Measurements from ENCODE around the gene WDR33.

The WDR33 gene

GRCh38 chr2:127672341-127673224, 138.4 kb downstream of the WDR33 start:
- no peak for DNase-seq (ENCODE audit: low spot score)

- no peak for DNase-seq (ENCODE audit: low spot score)
Observed at GRCh38 chr2:127671557-127672302, 139.2 kb downstream of the WDR33 start.

- no peak for DNase-seq (ENCODE audit: low spot score)
Observed at GRCh38 chr2:127670957-127671290, 140.0 kb downstream of the WDR33 start.

GRCh38 chr2:127670055-127670956, 140.7 kb downstream of the WDR33 start:
- no peak for DNase-seq (ENCODE audit: low spot score)

GRCh38 chr2:127669056-127669455, 141.9 kb downstream of the WDR33 start:
- no peak for DNase-seq (ENCODE audit: low spot score)

- no peak for DNase-seq (ENCODE audit: low spot score)
Observed at GRCh38 chr2:127665267-127665893, 145.6 kb downstream of the WDR33 start.

- no peak for DNase-seq (ENCODE audit: low spot score)
Observed at GRCh38 chr2:127664895-127665225, 146.1 kb downstream of the WDR33 start.

- no peak for DNase-seq (ENCODE audit: low spot score)
Observed at GRCh38 chr2:127664065-127664894, 146.7 kb downstream of the WDR33 start.

- no peak for DNase-seq (ENCODE audit: low spot score)
Observed at GRCh38 chr2:127663566-127664064, 147.4 kb downstream of the WDR33 start.

- no peak for DNase-seq (ENCODE audit: low spot score)
Observed at GRCh38 chr2:127662937-127663565, 147.9 kb downstream of the WDR33 start.

GRCh38 chr2:127661949-127662510, 148.9 kb downstream of the WDR33 start:
- no peak for DNase-seq (ENCODE audit: low spot score)

GRCh38 chr2:127661072-127661649, 149.8 kb downstream of the WDR33 start:
- no peak for DNase-seq (ENCODE audit: low spot score)

- no peak for DNase-seq (ENCODE audit: low spot score)
Observed at GRCh38 chr2:127660291-127660578, 150.7 kb downstream of the WDR33 start.

- DNase-seq (ENCODE audit: low spot score) = no peak
Observed at GRCh38 chr2:127659408-127660290, 151.3 kb downstream of the WDR33 start.

GRCh38 chr2:127658641-127659407, 152.1 kb downstream of the WDR33 start:
- DNase-seq (ENCODE audit: low spot score) = no peak

- DNase-seq (ENCODE audit: low spot score) = no peak
Observed at GRCh38 chr2:127658146-127658545, 152.8 kb downstream of the WDR33 start.

- DNase-seq (ENCODE audit: low spot score) = no peak
Observed at GRCh38 chr2:127657232-127657595, 153.8 kb downstream of the WDR33 start.

- DNase-seq (ENCODE audit: low spot score) = no peak
Observed at GRCh38 chr2:127656569-127657231, 154.3 kb downstream of the WDR33 start.
